T-cell (primary cell): ENCODE data around the gene TULP4. TPM values are rescaled to one million over a fixed set of nuclear protein-coding genes. Genes with fewer than 3 reads are reported as not detected.
"Not testable (repeated sequence)": the region's sequence is repeated elsewhere in the genome, so short reads cannot be mapped to it uniquely, and the experiment has no call there.

ENCODE experiments used
- ATAC-seq, 4 experiments: fragments of 200-7000 bp in 3 of 4; fragments of 150-1000 bp in 1 of 4; cut with Tn5 transposase; replicated peaks in 1 of 4; 1 replicate in 3 of 4; 2 replicates in 1 of 4; pipeline ENCODE4 v1.10.0; 2021; ENCODE audit warnings: moderate library complexity in 3 of 4, mild to moderate bottlenecking in 2 of 4, moderate number of reproducible peaks in 1 of 4
- CTCF ChIA-PET, 2 donors: fragments of 300-600 bp; sonication (Branson Sonifier 250); formaldehyde crosslinking; loops; one replicate each; lab custom pipeline; 2022; ENCODE audit warnings: antibody characterized with exemption in 2 of 2; lab: Charles Lee
- POLR2A ChIA-PET, 2 donors: fragments of 300-600 bp; sonication (Branson Sonifier 250); formaldehyde crosslinking; loops; one replicate each; lab custom pipeline; 2022; ENCODE audit warnings: antibody characterized with exemption in 2 of 2; lab: Charles Lee
- DNase-seq, 35 experiments: peaks; one replicate each; pipeline versions ENCODE4 v3.0.0 to v3.0.0-alpha.2; 2013 to 2023
- H3K27ac ChIP-seq: one replicate; pipeline ENCODE4 v1.5.1; 2013; ENCODE audit warnings: low read length
- H3K27me3 ChIP-seq, 2 experiments: replicated peaks in 1 of 2; 1 replicate in 1 of 2; 2 replicates in 1 of 2; pipeline versions ENCODE4 v1.6.1 to v1.7.0; 2013; ENCODE audit warnings: low read length in 1 of 2, mixed read lengths in 1 of 2; ENCODE audit not compliant: control insufficient read depth in 2 of 2, insufficient read depth in 2 of 2; ENCODE audit errors: extremely low read depth in 1 of 2
- H3K36me3 ChIP-seq, 2 donors: 1 replicate in 1 of 2; 2 replicates in 1 of 2; pipeline versions ENCODE4 v1.6.1 to v1.7.0; 2013; ENCODE audit warnings: low read length in 1 of 2; ENCODE audit not compliant: control insufficient read depth in 2 of 2, insufficient read depth in 1 of 2; ENCODE audit errors: extremely low read depth in 1 of 2
- H3K4me1 ChIP-seq, 2 experiments: 1 replicate in 1 of 2; 2 replicates in 1 of 2; pipeline versions ENCODE4 v1.6.1 to v1.7.0; 2013; ENCODE audit warnings: low read length in 2 of 2, mixed read lengths in 1 of 2; ENCODE audit not compliant: insufficient read depth in 2 of 2, control insufficient read depth in 1 of 2; ENCODE audit errors: extremely low read depth in 1 of 2
- H3K4me3 ChIP-seq, 2 donors: 1 replicate in 1 of 2; 2 replicates in 1 of 2; pipeline versions ENCODE4 v1.5.1 to v1.7.0; 2013; ENCODE audit warnings: mild to moderate bottlenecking in 2 of 2, low read length in 1 of 2, moderate library complexity in 1 of 2; ENCODE audit not compliant: control insufficient read depth in 1 of 2; ENCODE audit errors: extremely low read depth in 1 of 2
- H3K9me3 ChIP-seq: 2 replicates; pipeline ENCODE4 v1.7.0; 2013
- H3K27ac Mint-ChIP-seq, 2 donors: one replicate each; pipeline ENCODE4 v1.8.0; 2020 to 2021; ENCODE audit warnings: mild to moderate bottlenecking in 2 of 2, mixed read lengths in 2 of 2
- H3K27me3 Mint-ChIP-seq, 2 donors: one replicate each; pipeline ENCODE4 v1.8.0; 2021 to 2022; ENCODE audit warnings: mixed read lengths in 2 of 2
- H3K36me3 Mint-ChIP-seq: one replicate; pipeline ENCODE4 v1.8.0; 2021; ENCODE audit warnings: mixed read lengths
- H3K4me1 Mint-ChIP-seq, 3 donors: one replicate each; pipeline ENCODE4 v1.8.0; 2020 to 2022; ENCODE audit warnings: mixed read lengths in 3 of 3, mild to moderate bottlenecking in 1 of 3
- H3K4me3 Mint-ChIP-seq, 3 donors: one replicate each; pipeline ENCODE4 v1.8.0; 2020 to 2022; ENCODE audit warnings: mild to moderate bottlenecking in 3 of 3, mixed read lengths in 3 of 3, moderate library complexity in 3 of 3
- H3K9me3 Mint-ChIP-seq, 3 donors: one replicate each; pipeline ENCODE4 v1.8.0; 2020 to 2022; ENCODE audit warnings: mixed read lengths in 3 of 3
- WGBS: methylation state at CpG from one replicate; pipeline ENCODE4 v1.1.5; 2013; ENCODE audit warnings: missing lambda C conversion rate; ENCODE audit not compliant: insufficient coverage; 5-methylcytosine and 5-hydroxymethylcytosine counted together
- total RNA-seq, 35 experiments: library from RNA in 6 of 35; stranded (reverse) in 6 of 35; fragments of 120-200 nt in 1 of 35; gene quantifications; one replicate each; pipeline versions ENCODE4 v1.2.1 to v1.2.4 and lab custom pipeline; 2013 to 2026

The TULP4 gene
- total RNA-seq, 5 donors from 2014 or later (not counting 1 experiment from before 2014, with no cell fraction given), result 62.9 to 85.1 (median 76.1) TPM

DNA sequence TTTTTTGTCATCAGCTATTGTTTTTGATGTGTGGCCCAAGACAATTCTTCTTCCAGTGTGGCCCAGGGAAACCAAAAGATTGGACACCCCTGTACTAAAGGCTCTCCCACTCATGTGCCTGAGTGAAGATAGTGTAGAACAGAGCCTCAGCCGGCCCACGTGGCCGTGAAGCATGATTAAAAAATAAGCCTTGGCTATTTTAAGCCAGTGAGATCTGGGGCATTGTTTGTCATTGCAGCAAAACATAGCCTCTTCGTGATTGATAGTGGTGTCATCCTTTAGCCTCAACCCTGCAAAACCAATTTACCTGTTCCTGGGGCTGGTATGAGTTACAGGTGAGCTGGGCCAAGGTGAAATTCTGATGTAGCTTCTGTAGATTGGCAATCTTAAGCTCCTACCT lies 85.3 kb downstream of the TULP4 start:
- no CpG with 5 or more reads among the region's 4 CpGs for WGBS
- POLR2A ChIA-PET, result interaction anchor here in 1 of 2 donors (1.5 kb wide), 1 partner anchor 10 kb away, joined by 3 read pairs; no protein-coding TSS in a partner anchor
- no peak overlapping the region for H3K27ac Mint-ChIP-seq
- no peak overlapping the region for H3K4me3 Mint-ChIP-seq
- no peaks in the 10 kb centered on the region for H3K27me3 ChIP-seq
- no peak overlapping the region for H3K4me3 ChIP-seq
- no peaks in the 10 kb centered on the region for H3K9me3 ChIP-seq
- H3K4me1 Mint-ChIP-seq, result peaks cover 11 to 23% (median 14%) of the 10 kb centered on the region in 3 donors
- H3K9me3 Mint-ChIP-seq, result peaks cover 0 to 6% (median 3%) of the 10 kb centered on the region in 3 donors
- no peak for ATAC-seq
- H3K27ac ChIP-seq, result no peak overlapping the region
- DNase-seq, result no peak
- H3K4me1 ChIP-seq, result no peaks in the 10 kb centered on the region
- H3K36me3 Mint-ChIP-seq, result peaks cover 19% of the 10 kb centered on the region
- H3K36me3 ChIP-seq, result no peaks in the 10 kb centered on the region
- H3K27me3 Mint-ChIP-seq, result no peaks in the 10 kb centered on the region
- CTCF ChIA-PET, result interaction anchor here in 1 of 2 donors (1.0 kb wide), 1 partner anchor 176 kb away, joined by 3 read pairs; no protein-coding TSS in a partner anchor

DNA sequence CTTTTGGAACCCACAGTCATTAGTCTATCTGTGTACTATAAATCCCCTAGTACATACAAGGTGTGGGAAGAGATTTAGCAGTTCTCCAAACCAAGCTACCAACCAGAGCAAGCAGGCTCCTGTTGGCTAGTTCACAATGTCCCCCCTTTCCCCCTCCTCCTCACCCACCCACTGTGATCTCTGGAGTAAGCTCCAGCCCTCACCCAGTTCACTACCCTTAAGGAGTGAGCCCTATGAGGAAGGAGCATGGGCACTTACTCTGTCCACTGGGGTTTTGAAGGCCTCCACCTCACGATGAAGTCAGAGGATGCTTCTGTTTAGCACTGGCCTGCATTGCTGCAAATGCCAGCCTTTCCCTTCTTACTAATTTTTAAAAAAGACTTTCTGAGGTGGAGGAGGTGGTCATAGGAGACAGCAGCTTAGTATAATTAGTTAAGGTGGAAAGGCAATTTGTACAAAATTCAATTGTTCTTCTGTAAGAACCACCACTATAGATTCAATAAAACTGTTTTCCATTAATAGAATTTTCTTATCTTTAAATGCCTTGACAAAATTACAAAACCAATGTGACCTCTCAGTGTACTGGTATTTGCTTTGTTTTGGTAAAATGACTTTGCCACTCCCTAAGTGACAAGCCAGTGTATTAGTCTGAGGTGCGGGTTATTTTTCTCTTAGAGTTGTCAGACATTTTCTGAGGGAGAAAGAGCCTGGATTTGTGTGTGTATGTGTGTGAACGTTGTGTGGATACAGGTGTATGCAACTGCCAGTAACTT lies 86.2 kb downstream of the TULP4 start:
- Mint-ChIP-seq H3K4me3 (no peak overlapping the region), H3K27ac (no peak overlapping the region), H3K9me3 (peaks cover 0 to 6% (median 3%) of the 10 kb centered on the region in 3 donors), H3K27me3 (no peaks in the 10 kb centered on the region), H3K36me3 (peaks cover 15% of the 10 kb centered on the region), H3K4me1 (peaks cover 11 to 23% (median 14%) of the 10 kb centered on the region in 3 donors)
- H3K4me3 ChIP-seq, result no peak overlapping the region
- no peaks in the 10 kb centered on the region for H3K9me3 ChIP-seq
- H3K4me1 ChIP-seq, result no peaks in the 10 kb centered on the region
- ATAC-seq, result no peak
- WGBS, result no CpG with 5 or more reads among the region's 3 CpGs
- ChIA-PET CTCF (interaction anchor here in 1 of 2 donors (1.0 kb wide), 1 partner anchor 177 kb away, joined by 4 read pairs; no protein-coding TSS in a partner anchor), POLR2A (no interaction called here)
- no peaks in the 10 kb centered on the region for H3K27me3 ChIP-seq
- DNase-seq, result no peak
- no peak overlapping the region for H3K27ac ChIP-seq
- no peaks in the 10 kb centered on the region for H3K36me3 ChIP-seq

DNA sequence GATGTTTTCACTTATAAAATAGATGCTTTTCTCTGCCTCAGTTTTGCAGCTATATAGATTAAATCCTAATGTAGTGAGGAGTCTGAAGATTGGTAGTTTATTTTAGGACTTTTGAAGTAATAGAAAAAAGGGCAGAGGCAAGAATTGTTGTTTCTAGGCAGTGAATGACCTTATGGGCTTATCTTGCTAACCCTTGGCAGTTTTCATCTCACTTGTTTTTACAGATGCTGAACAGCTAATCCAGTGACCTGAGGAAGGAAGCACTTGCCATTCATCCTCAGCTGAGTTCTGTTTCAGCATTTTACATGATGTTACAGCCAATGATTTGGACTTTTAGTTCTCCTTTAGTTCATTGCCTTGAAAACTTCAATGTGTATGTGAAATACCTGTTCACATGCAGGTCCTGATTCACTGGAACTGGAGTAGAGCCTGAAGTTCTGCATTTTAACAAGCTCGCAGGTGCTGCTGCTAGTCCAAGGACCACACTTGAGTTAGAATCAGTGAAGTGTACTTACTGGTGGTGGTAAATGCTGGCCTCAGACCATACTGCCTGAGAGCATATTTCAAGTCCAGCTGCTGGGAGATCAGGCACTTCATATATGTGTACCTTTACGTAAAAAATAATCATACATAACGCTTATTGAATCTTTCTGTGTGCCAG lies 86.9 kb downstream of the TULP4 start:
- CTCF ChIA-PET, result interaction anchor here in 1 of 2 donors (1.0 kb wide), 1 partner anchor 178 kb away, joined by 4 read pairs; no protein-coding TSS in a partner anchor
- 100% methylated on average over 2 of the region's 3 CpGs for WGBS

DNA sequence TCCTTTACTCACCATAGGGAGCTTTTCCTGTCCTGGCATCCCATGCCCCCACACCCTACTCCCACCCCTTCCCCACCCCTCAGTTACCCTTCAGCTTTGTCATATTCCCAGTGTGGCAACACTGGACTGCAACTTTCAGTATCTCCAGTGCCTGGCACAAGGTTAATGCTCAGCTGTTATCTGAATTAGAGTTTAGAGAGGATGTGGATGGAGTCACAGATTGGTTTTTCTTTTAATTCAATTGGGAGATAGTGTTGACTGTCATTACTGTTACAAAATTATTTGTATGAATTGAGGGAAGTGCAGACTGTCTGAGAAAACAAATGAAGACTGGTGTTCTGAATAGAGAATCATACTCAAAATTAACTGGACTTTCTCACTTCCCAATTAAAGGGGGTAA lies 89.9 kb downstream of the TULP4 start:
- CTCF ChIA-PET, result interaction anchor here (0.7 to 0.9 kb wide), 2 partner anchors 181 to 214 kb away, joined by 4 to 9 read pairs; no protein-coding TSS in a partner anchor
- Histone ChIP-seq H3K4me3 (no peak overlapping the region), H3K27ac (no peak overlapping the region), H3K36me3 (no peaks in the 10 kb centered on the region), H3K27me3 (no peaks in the 10 kb centered on the region), H3K4me1 (no peaks in the 10 kb centered on the region), H3K9me3 (no peaks in the 10 kb centered on the region)
- no peak overlapping the region for H3K4me3 Mint-ChIP-seq
- no peak overlapping the region for H3K27ac Mint-ChIP-seq
- H3K36me3 Mint-ChIP-seq, result peaks cover 16% of the 10 kb centered on the region
- POLR2A ChIA-PET, result interaction anchor here in 1 of 2 donors (0.5 kb wide), 1 partner anchor 17 kb away, joined by 3 read pairs; no protein-coding TSS in a partner anchor
- H3K27me3 Mint-ChIP-seq, result no peaks in the 10 kb centered on the region
- ATAC-seq (no peak), DNase-seq (no peak)
- peaks cover 5 to 18% (median 9%) of the 10 kb centered on the region in 3 donors for H3K4me1 Mint-ChIP-seq
- no peaks in the 10 kb centered on the region for H3K9me3 Mint-ChIP-seq

More for the DNA sequence above, 86.9 kb downstream of the TULP4 start:
- ATAC-seq (no peak), DNase-seq (no peak)
- no peak overlapping the region for H3K4me3 ChIP-seq
- no peaks in the 10 kb centered on the region for H3K27me3 Mint-ChIP-seq
- peaks cover 10% of the 10 kb centered on the region for H3K36me3 Mint-ChIP-seq
- H3K27ac Mint-ChIP-seq, result no peak overlapping the region
- no peaks in the 10 kb centered on the region for H3K9me3 ChIP-seq
- no peaks in the 10 kb centered on the region for H3K36me3 ChIP-seq
- peaks cover 0 to 1% (median 0%) of the 10 kb centered on the region in 3 donors for H3K9me3 Mint-ChIP-seq
- H3K27ac ChIP-seq, result no peak overlapping the region
- no peak overlapping the region for H3K4me3 Mint-ChIP-seq
- peaks cover 9 to 20% (median 11%) of the 10 kb centered on the region in 3 donors for H3K4me1 Mint-ChIP-seq
- H3K27me3 ChIP-seq, result no peaks in the 10 kb centered on the region
- H3K4me1 ChIP-seq, result no peaks in the 10 kb centered on the region
- POLR2A ChIA-PET, result no interaction called here

DNA sequence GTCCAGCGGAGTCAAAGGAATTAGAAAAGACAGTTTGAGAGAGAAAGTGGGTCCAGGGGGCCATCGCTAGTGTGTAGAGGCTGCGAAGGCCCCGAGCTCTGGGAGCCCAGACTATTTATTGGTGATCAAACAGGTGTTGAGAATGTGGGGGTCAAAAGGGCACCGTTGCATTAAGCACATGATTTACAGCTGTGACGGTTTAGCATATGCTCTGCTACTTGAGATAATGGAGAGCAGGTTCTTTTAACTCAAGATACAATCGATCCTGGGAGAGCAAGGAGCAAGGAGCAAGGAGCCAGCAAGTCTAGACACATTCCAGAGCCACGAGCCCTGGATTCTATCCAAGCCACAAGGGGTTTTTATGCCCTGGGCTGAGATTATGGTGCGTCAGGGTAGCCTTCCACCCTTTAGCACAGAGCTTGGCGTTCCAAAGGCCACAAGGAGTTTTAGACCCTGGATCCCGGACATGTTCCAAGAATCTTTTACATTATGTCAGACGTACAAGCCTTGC lies 93.1 kb downstream of the TULP4 start:
- H3K36me3 ChIP-seq, H3K9me3 ChIP-seq, H3K4me3 Mint-ChIP-seq, H3K4me1 ChIP-seq, H3K27me3 Mint-ChIP-seq, DNase-seq, H3K27ac Mint-ChIP-seq, H3K9me3 Mint-ChIP-seq, ATAC-seq, H3K4me3 ChIP-seq, H3K27me3 ChIP-seq, H3K27ac ChIP-seq: not testable (repeated sequence)
- WGBS, result 92% methylated on average over 8 of the region's 12 CpGs
- POLR2A ChIA-PET, result interaction anchor here in 1 of 2 donors (0.7 kb wide), 1 partner anchor 159 kb away, joined by 5 read pairs; no protein-coding TSS in a partner anchor
- Mint-ChIP-seq H3K36me3 (peaks cover 18% of the 10 kb centered on the region), H3K4me1 (peaks cover 13 to 26% (median 17%) of the 10 kb centered on the region in 3 donors)
- CTCF ChIA-PET, result interaction anchor here in 1 of 2 donors (0.5 kb wide), 1 partner anchor 180 kb away, joined by 5 read pairs; no protein-coding TSS in a partner anchor

DNA sequence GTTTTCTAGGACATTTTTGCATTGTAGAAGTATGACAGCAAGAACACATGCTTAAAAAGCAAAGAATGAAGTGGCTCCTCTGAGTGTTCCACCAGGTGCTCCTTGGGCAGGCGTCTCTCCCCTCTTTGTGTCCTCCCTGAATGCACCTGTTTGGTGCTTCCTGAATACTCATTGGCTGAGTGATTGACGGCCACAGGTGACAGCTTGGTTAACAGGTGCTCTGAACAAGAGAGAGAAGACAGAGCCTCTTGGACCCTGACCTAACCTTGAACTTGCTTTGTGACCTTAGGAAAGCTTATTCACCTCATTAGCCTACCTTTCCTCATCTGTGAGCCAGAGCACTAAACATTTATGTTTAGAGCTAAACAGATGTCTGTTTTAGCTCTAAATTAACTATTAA lies 93.7 kb downstream of the TULP4 start:
- peaks cover 13 to 21% (median 14%) of the 10 kb centered on the region in 3 donors for H3K4me1 Mint-ChIP-seq
- Histone ChIP-seq H3K4me1 (no peaks in the 10 kb centered on the region), H3K36me3 (no peaks in the 10 kb centered on the region), H3K27ac (no peak overlapping the region), H3K9me3 (no peaks in the 10 kb centered on the region), H3K27me3 (no peaks in the 10 kb centered on the region), H3K4me3 (no peak overlapping the region)
- no peak overlapping the region for H3K27ac Mint-ChIP-seq
- peaks cover 13% of the 10 kb centered on the region for H3K36me3 Mint-ChIP-seq
- ChIA-PET CTCF (no interaction called here), POLR2A (no interaction called here)
- no peaks in the 10 kb centered on the region for H3K27me3 Mint-ChIP-seq
- no peak overlapping the region for H3K4me3 Mint-ChIP-seq
- DNase-seq (no peak), ATAC-seq (no peak)
- no peaks in the 10 kb centered on the region for H3K9me3 Mint-ChIP-seq
- WGBS, result 100% methylated on average over 1 of the region's 2 CpGs
